VCaP (cell line): ENCODE data around the gene PRKCD.
A peak's percentile ranks its signal among the peaks of the same experiment; 100 is the strongest.

ENCODE experiments used
- H3K27ac ChIP-seq: fragments of 450-650 bp; 2 replicates; pipeline ENCODE4 v1.5.1; 2017
- CTCF ChIP-seq: fragments of 450-650 bp; conservative IDR thresholded peaks from 2 replicates; pipeline ENCODE4 v1.5.1; 2017; ENCODE audit warnings: mild to moderate bottlenecking, moderate library complexity

The PRKCD gene

GRCh38 chr3:53163444-53164387 lies 2.7 kb downstream of the PRKCD start:
- H3K27ac ChIP-seq, result peak overlapping the region; percentile 99
- no peak for TF ChIP-seq CTCF

GRCh38 chr3:53164911-53165310 lies 3.9 kb downstream of the PRKCD start:
- no peak for TF ChIP-seq CTCF
- H3K27ac ChIP-seq, result peak overlapping the region; percentile 99

- no peak for TF ChIP-seq CTCF
- peak overlapping the region; percentile 99; the same call in 1 of the 2 replicates for H3K27ac ChIP-seq
These were observed 5.2 kb downstream of the PRKCD start for GRCh38 chr3:53166206-53166605.

- peak overlapping the region; percentile 99; the same call in 1 of the 2 replicates for H3K27ac ChIP-seq
- TF ChIP-seq CTCF, result no peak
These were observed 5.8 kb downstream of the PRKCD start for GRCh38 chr3:53166781-53167291.

- H3K27ac ChIP-seq, result peak overlapping the region; percentile 99; the same call in 1 of the 2 replicates
- TF ChIP-seq CTCF, result no peak
These were observed 6.6 kb downstream of the PRKCD start for GRCh38 chr3:53167418-53168174.

- peak overlapping the region; percentile 26; the same call in 1 of the 2 replicates for H3K27ac ChIP-seq
- no peak for TF ChIP-seq CTCF
These were observed 7.3 kb downstream of the PRKCD start for GRCh38 chr3:53168175-53168923.
